Fibroblast of lung (primary cell): ENCODE results near the gene MFAP4. TPM values are rescaled to one million over a fixed set of nuclear protein-coding genes. Genes with fewer than 3 reads are reported as not detected.

ENCODE experiments used
- DNase-seq, 2 donors: peaks; one replicate each; pipeline versions ENCODE4 v3.0.0 to v3.0.0-alpha.2; 2010; ENCODE audit warnings: low read depth in 2 of 2
- H2AFZ ChIP-seq: 2 replicates; pipeline ENCODE4 v1.5.1; 2012; ENCODE audit warnings: low read length, control low read depth, inconsistent platforms
- H3K27ac ChIP-seq: 2 replicates; pipeline ENCODE4 v1.5.1; 2011; ENCODE audit warnings: low read length, control low read depth; ENCODE audit not compliant: insufficient read depth
- H3K27me3 ChIP-seq: 2 replicates; pipeline ENCODE4 v1.5.1; 2011; ENCODE audit warnings: mild to moderate bottlenecking, low read length; ENCODE audit not compliant: control insufficient read depth, insufficient read depth
- H3K36me3 ChIP-seq: 2 replicates; pipeline ENCODE4 v1.5.1; 2011; ENCODE audit warnings: low read length; ENCODE audit not compliant: control insufficient read depth, insufficient read depth
- H3K4me1 ChIP-seq: 2 replicates; pipeline ENCODE4 v1.5.1; 2011; ENCODE audit warnings: low read length; ENCODE audit not compliant: control insufficient read depth, insufficient read depth; ENCODE audit errors: extremely low read depth
- H3K4me2 ChIP-seq: 2 replicates; pipeline ENCODE4 v1.5.1; 2011; ENCODE audit warnings: low read length, control low read depth; ENCODE audit not compliant: insufficient read depth; ENCODE audit errors: extremely low read depth
- H3K4me3 ChIP-seq, 4 experiments: fragments of 200-600 bp in 1 of 4; sonication (generic) in 1 of 4; replicated peaks in 1 of 4; 2 replicates each; pipeline ENCODE4 v1.5.1; 2011 to 2016; ENCODE audit warnings: low read length in 4 of 4, low read depth in 3 of 4, mild to moderate bottlenecking in 3 of 4, control low read depth in 2 of 4, inconsistent platforms in 1 of 4, mixed read lengths in 1 of 4; ENCODE audit not compliant: insufficient read depth in 1 of 4; ENCODE audit errors: control extremely low read depth in 1 of 4
- H3K79me2 ChIP-seq: 2 replicates; pipeline ENCODE4 v1.5.1; 2012; ENCODE audit warnings: mild to moderate bottlenecking, low read length, inconsistent platforms; ENCODE audit not compliant: control insufficient read depth, insufficient read depth
- H3K9ac ChIP-seq: 2 replicates; pipeline ENCODE4 v1.5.1; 2011; ENCODE audit warnings: mild to moderate bottlenecking, low read length, control low read depth; ENCODE audit not compliant: insufficient read depth
- H3K9me3 ChIP-seq: 2 replicates; pipeline ENCODE4 v1.5.1; 2012; ENCODE audit warnings: low read depth, low read length; ENCODE audit not compliant: control insufficient read depth, insufficient read depth
- H4K20me1 ChIP-seq: 2 replicates; pipeline ENCODE4 v1.5.1; 2011; ENCODE audit warnings: low read length; ENCODE audit not compliant: control insufficient read depth, insufficient read depth; ENCODE audit errors: extremely low read depth
- EZH2 ChIP-seq: IDR thresholded peaks from 2 replicates; pipeline ENCODE4 v1.5.1; 2012; ENCODE audit warnings: low read length, control low read depth, mild to moderate bottlenecking; ENCODE audit errors: missing control alignments
- polyA plus RNA-seq, 2 donors: library from polyadenylated mRNA; depleted of rRNA in 1 of 2; stranded (reverse) in 1 of 2; unstranded in 1 of 2; fragments of >200 nt; gene quantifications; 2 replicates each; pipeline ENCODE4 v1.2.1, GENCODE V29; 2011 to 2012; ENCODE audit warnings: missing spikeins in 1 of 2
- total RNA-seq: library from RNA; depleted of rRNA; stranded (reverse); fragments of >200 nt; gene quantifications from 2 replicates; pipeline ENCODE4 v1.2.1, GENCODE V29; 2014
- TF ChIP-seq, protein P1 (sequence below), 2 donors: IDR thresholded peaks in 1 of 2; conservative IDR thresholded peaks in 1 of 2; 1 replicate in 1 of 2; 2 replicates in 1 of 2; pipeline ENCODE4 v1.5.1; 2011 to 2012; ENCODE audit warnings: low read length in 2 of 2, control low read depth in 1 of 2, inconsistent platforms in 1 of 2, low read depth in 1 of 2, mild to moderate bottlenecking in 1 of 2

Gene MFAP4
- total and polyA plus RNA-seq, 2 donors (not counting 1 experiment from before 2014, with no cell fraction given), result 53.3 to 81.3 TPM

DNA sequence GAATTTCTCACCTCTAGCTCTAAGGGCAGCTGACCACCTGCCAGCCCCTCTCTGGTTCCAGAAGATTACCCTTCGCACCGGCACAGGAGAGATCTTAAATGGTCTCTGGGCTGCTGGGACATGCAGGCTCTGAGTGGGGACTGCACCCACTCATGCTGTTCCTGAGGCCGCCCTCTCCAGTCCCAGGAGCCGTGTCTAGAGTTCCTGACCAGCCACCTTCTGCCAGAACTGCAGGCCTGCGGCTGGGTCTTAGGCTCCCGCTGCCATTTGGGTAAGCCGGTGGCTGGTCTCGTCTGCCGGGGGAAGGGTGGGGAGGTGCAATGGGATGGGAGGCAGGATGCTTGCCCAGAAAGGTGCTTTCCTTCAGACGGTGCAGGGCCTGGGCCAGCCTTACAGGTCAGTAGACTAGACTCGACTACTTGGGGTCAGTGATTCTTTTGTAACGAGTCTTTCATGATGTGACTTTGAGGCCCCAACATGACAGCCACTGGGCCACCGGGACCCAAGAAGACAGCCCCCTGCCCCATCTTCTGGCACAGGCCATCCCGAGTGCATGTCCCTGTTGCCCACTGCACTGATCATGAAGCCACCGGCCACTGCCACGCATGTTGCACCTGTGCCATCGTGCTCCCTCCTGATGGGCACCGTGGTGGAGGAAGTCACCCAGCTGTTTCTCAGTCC lies 50.9 kb downstream of the MFAP4 start:
- Histone ChIP-seq H3K27me3 (no peaks in the 10 kb centered on the region), H3K27ac (no peak overlapping the region), H3K9me3 (no peaks in the 10 kb centered on the region), H3K4me3 (no peak overlapping the region), H3K4me2 (no peak overlapping the region), H3K36me3 (peaks cover 11% of the 10 kb centered on the region), H3K4me1 (peaks cover 24% of the 10 kb centered on the region), H4K20me1 (no peaks in the 10 kb centered on the region), H3K79me2 (no peaks in the 10 kb centered on the region), H3K9ac (no peak overlapping the region), H2AFZ (no peak overlapping the region)
- DNase-seq, result no peak
- TF ChIP-seq, protein P1, sequence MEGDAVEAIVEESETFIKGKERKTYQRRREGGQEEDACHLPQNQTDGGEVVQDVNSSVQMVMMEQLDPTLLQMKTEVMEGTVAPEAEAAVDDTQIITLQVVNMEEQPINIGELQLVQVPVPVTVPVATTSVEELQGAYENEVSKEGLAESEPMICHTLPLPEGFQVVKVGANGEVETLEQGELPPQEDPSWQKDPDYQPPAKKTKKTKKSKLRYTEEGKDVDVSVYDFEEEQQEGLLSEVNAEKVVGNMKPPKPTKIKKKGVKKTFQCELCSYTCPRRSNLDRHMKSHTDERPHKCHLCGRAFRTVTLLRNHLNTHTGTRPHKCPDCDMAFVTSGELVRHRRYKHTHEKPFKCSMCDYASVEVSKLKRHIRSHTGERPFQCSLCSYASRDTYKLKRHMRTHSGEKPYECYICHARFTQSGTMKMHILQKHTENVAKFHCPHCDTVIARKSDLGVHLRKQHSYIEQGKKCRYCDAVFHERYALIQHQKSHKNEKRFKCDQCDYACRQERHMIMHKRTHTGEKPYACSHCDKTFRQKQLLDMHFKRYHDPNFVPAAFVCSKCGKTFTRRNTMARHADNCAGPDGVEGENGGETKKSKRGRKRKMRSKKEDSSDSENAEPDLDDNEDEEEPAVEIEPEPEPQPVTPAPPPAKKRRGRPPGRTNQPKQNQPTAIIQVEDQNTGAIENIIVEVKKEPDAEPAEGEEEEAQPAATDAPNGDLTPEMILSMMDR (conservative IDR thresholded peaks at IDR 0.05 in 1 of 2, IDR thresholded peaks at IDR 0.05 in 1 of 2; ENCODE audit: low read depth in 1 of 2, low read length in 2 of 2), result no peak
- TF ChIP-seq EZH2, result no peak

DNA sequence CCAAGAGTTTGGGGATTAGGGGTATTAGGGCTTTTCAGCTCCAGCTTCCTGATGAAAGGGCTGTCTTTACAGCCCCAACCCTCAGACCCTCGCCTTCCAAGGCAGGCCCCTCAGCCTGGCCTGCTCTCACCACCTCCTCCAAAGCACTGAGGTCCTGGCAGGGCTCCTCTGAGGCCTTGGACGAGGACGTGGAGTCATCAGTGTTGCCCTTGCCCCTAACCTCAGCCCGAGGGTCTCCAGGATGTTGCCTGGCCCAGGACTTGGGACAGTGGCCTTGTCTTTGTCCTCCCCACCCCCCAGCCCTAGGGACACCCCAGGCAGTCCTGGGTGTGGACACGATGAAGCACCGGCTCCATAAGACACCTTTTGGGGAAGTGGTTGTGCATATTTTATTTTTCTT lies 52.7 kb downstream of the MFAP4 start:
- no peak overlapping the region for H3K9ac ChIP-seq
- H4K20me1 ChIP-seq, result no peaks in the 10 kb centered on the region
- peaks cover 11% of the 10 kb centered on the region for H3K36me3 ChIP-seq
- no peak overlapping the region for H3K27ac ChIP-seq
- no peaks in the 10 kb centered on the region for H3K27me3 ChIP-seq
- no peaks in the 10 kb centered on the region for H3K9me3 ChIP-seq
- DNase-seq, result no peak
- no peak for TF ChIP-seq EZH2
- TF ChIP-seq, protein P1 (conservative IDR thresholded peaks at IDR 0.05 in 1 of 2, IDR thresholded peaks at IDR 0.05 in 1 of 2; ENCODE audit: low read depth in 1 of 2, low read length in 2 of 2), result no peak
- no peak overlapping the region for H3K4me3 ChIP-seq
- no peak overlapping the region for H2AFZ ChIP-seq
- peaks cover 30% of the 10 kb centered on the region for H3K4me1 ChIP-seq
- no peaks in the 10 kb centered on the region for H3K79me2 ChIP-seq
- no peak overlapping the region for H3K4me2 ChIP-seq

DNA sequence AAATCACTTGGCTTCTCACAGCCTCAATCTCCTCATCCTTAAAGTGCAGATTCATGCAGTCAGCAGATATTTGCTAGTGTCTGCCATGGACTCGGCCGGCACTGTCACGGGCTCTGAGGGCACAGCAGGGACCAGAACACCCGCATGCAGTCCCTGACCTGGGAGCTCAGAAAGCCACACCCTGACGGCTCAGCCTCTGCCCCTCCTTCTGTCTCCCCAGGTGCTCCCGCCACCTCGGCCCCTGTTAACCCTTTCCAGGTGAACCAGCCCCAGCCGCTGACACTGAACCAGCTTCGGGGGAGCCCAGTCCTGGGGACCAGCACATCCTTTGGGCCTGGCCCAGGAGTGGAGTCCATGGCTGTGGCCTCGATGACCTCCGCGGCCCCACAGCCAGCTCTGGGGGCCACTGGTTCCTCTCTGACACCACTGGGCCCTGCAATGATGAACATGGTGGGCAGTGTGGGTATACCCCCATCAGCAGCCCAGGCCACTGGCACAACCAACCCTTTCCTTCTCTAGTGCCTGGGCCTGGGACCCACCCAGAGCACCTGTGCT lies 53.2 kb downstream of the MFAP4 start:
- no peak overlapping the region for H3K9ac ChIP-seq
- H3K79me2 ChIP-seq, result no peaks in the 10 kb centered on the region
- H3K36me3 ChIP-seq, result peaks cover 13% of the 10 kb centered on the region
- no peak overlapping the region for H2AFZ ChIP-seq
- H3K9me3 ChIP-seq, result no peaks in the 10 kb centered on the region
- peaks cover 30% of the 10 kb centered on the region for H3K4me1 ChIP-seq
- no peak overlapping the region for H3K4me3 ChIP-seq
- no peak for TF ChIP-seq EZH2
- TF ChIP-seq, protein P1 (conservative IDR thresholded peaks at IDR 0.05 in 1 of 2, IDR thresholded peaks at IDR 0.05 in 1 of 2; ENCODE audit: low read depth in 1 of 2, low read length in 2 of 2), result no peak
- no peak overlapping the region for H3K27ac ChIP-seq
- no peak overlapping the region for H3K4me2 ChIP-seq
- no peak for DNase-seq
- H3K27me3 ChIP-seq, result no peaks in the 10 kb centered on the region
- H4K20me1 ChIP-seq, result no peaks in the 10 kb centered on the region

Other genes with a start within 250 kb of the MFAP4 start
- gene EPN2, start 149.8 kb downstream of the MFAP4 start, total RNA-seq, result 20.3 and 36.0 TPM in 2 replicates
- gene EPN2, start 149.8 kb downstream of the MFAP4 start, polyA plus RNA-seq, result 23.8 and 27.0 TPM in 2 replicates
- gene B9D1, start 24.5 kb downstream of the MFAP4 start, total RNA-seq, result 20.8 and 38.5 TPM in 2 replicates
- 32.0 and 35.7 TPM in 2 replicates for gene B9D1, start 24.5 kb downstream of the MFAP4 start, polyA plus RNA-seq
- 10.3 and 18.8 TPM in 2 replicates for gene MAPK7, start 8.7 kb downstream of the MFAP4 start, total RNA-seq
- gene MAPK7, start 8.7 kb downstream of the MFAP4 start, polyA plus RNA-seq, result 12.8 and 13.8 TPM in 2 replicates
- 7.2 and 21.5 TPM in 2 replicates for gene RNF112, start 24.0 kb upstream of the MFAP4 start, total RNA-seq
- gene RNF112, start 24.0 kb upstream of the MFAP4 start, polyA plus RNA-seq, result 1.5 and 2.8 TPM in 2 replicates
- gene SLC47A1, start 146.7 kb upstream of the MFAP4 start, total RNA-seq, result 0.26 and 0.66 TPM in 2 replicates
- 0.03 and 0.12 TPM in 2 replicates for gene SLC47A1, start 146.7 kb upstream of the MFAP4 start, polyA plus RNA-seq